IPS-NIHi11 (cell line): ENCODE data around the gene UST.
"Not testable (repeated sequence)": the region's sequence is repeated elsewhere in the genome, so short reads cannot be mapped to it uniquely, and the experiment has no call there.

Source experiments
- DNase-seq: peaks from one replicate; pipeline ENCODE4 v3.0.0; 2012; ENCODE audit warnings: mixed read lengths, low spot score

UST gene

GRCh38 chr6:148978298-148978697 lies 231.5 kb downstream of the UST start:
- not testable (repeated sequence) for DNase-seq

GRCh38 chr6:148979014-148979901 lies 232.4 kb downstream of the UST start:
- DNase-seq = no peak

GRCh38 chr6:148980234-148980633 lies 233.4 kb downstream of the UST start:
- DNase-seq = peak; percentile 28

- DNase-seq = no peak
These were observed 234.7 kb downstream of the UST start for GRCh38 chr6:148981515-148981914.

GRCh38 chr6:148983101-148983761 lies 236.4 kb downstream of the UST start:
- no peak for DNase-seq

- no peak for DNase-seq
These were observed 237.1 kb downstream of the UST start for GRCh38 chr6:148983966-148984365.

- no peak for DNase-seq
These were observed 237.8 kb downstream of the UST start for GRCh38 chr6:148984531-148985056.

- DNase-seq = no peak
These were observed 238.7 kb downstream of the UST start for GRCh38 chr6:148985499-148985898.

GRCh38 chr6:148986608-148987007 lies 239.8 kb downstream of the UST start:
- no peak for DNase-seq

GRCh38 chr6:148987982-148988381 lies 241.2 kb downstream of the UST start:
- no peak for DNase-seq

GRCh38 chr6:148989585-148989984 lies 242.8 kb downstream of the UST start:
- DNase-seq = no peak

- DNase-seq = no peak
These were observed 243.6 kb downstream of the UST start for GRCh38 chr6:148990403-148990802.

- no peak for DNase-seq
These were observed 250.0 kb downstream of the UST start for GRCh38 chr6:148996815-148997214.

- no peak for DNase-seq
These were observed 251.0 kb downstream of the UST start for GRCh38 chr6:148997865-148998264.

GRCh38 chr6:148998704-148999103 lies 251.9 kb downstream of the UST start:
- DNase-seq = no peak

GRCh38 chr6:148999501-148999900 lies 252.7 kb downstream of the UST start:
- DNase-seq = no peak

GRCh38 chr6:148999929-149000468 lies 253.2 kb downstream of the UST start:
- DNase-seq = no peak

- no peak for DNase-seq
These were observed 254.6 kb downstream of the UST start for GRCh38 chr6:149001422-149001821.

GRCh38 chr6:149003560-149003959 lies 256.7 kb downstream of the UST start:
- DNase-seq = no peak

GRCh38 chr6:149004664-149005063 lies 257.8 kb downstream of the UST start:
- no peak for DNase-seq

- DNase-seq = not testable (repeated sequence)
These were observed 259.4 kb downstream of the UST start for GRCh38 chr6:149006236-149006635.

- no peak for DNase-seq
These were observed 259.8 kb downstream of the UST start for GRCh38 chr6:149006671-149007070.

- DNase-seq = no peak
These were observed 261.0 kb downstream of the UST start for GRCh38 chr6:149007846-149008245.
